Keratinocyte (primary cell): ENCODE measurements around the gene MBNL2. TPM values are rescaled to one million over a fixed set of nuclear protein-coding genes. Genes with fewer than 3 reads are reported as not detected.

Experiments
- DNase-seq: peaks from one replicate; pipeline ENCODE4 v3.0.0-alpha.2; 2011; ENCODE audit warnings: low read depth, missing footprints, low spot score
- FAIRE-seq: peaks from 2 replicates; lab custom pipeline; 2011; peaks lifted over from hg19 to GRCh38; lab: Jason Lieb, UNC
- H2AFZ ChIP-seq: 2 replicates; pipeline ENCODE4 v1.6.0; 2012; ENCODE audit warnings: low read length, control low read depth, inconsistent platforms; ENCODE audit not compliant: control insufficient read depth
- H3K27ac ChIP-seq: 2 replicates; pipeline ENCODE4 v1.5.1; 2011; ENCODE audit warnings: low read length; ENCODE audit not compliant: control insufficient read depth, insufficient read depth
- H3K27me3 ChIP-seq: 3 replicates; pipeline ENCODE4 v1.6.0; 2011; ENCODE audit warnings: low read length; ENCODE audit not compliant: control insufficient read depth, insufficient read depth; ENCODE audit errors: extremely low read depth
- H3K36me3 ChIP-seq, 2 experiments: 2 replicates in 1 of 2; 3 replicates in 1 of 2; pipeline ENCODE4 v1.5.1; 2011; ENCODE audit warnings: low read length in 2 of 2, mild to moderate bottlenecking in 1 of 2; ENCODE audit not compliant: control insufficient read depth in 2 of 2, insufficient read depth in 2 of 2; ENCODE audit errors: extremely low read depth in 1 of 2
- H3K4me1 ChIP-seq: 3 replicates; pipeline ENCODE4 v1.5.1; 2011; ENCODE audit warnings: low read length; ENCODE audit not compliant: control insufficient read depth, insufficient read depth; ENCODE audit errors: extremely low read depth
- H3K4me2 ChIP-seq: 3 replicates; pipeline ENCODE4 v1.6.0; 2011; ENCODE audit warnings: low read depth, low read length; ENCODE audit not compliant: control insufficient read depth, insufficient read depth; ENCODE audit errors: extremely low read depth
- H3K4me3 ChIP-seq, 3 experiments: fragments of 200-600 bp in 1 of 3; sonication (generic) in 1 of 3; 2 replicates in 2 of 3; 3 replicates in 1 of 3; pipeline ENCODE4 v1.5.1; 2011 to 2016; ENCODE audit warnings: low read length in 3 of 3, mild to moderate bottlenecking in 3 of 3, control low read depth in 2 of 3, inconsistent platforms in 1 of 3, low read depth in 1 of 3, mixed read lengths in 1 of 3, mixed run types in 1 of 3, moderate library complexity in 1 of 3; ENCODE audit not compliant: control insufficient read depth in 2 of 3, insufficient read depth in 2 of 3; ENCODE audit errors: extremely low read depth in 1 of 3
- H3K79me2 ChIP-seq: 2 replicates; pipeline ENCODE4 v1.6.0; 2012; ENCODE audit warnings: low read length; ENCODE audit not compliant: control insufficient read depth, insufficient read depth
- H3K9ac ChIP-seq: 3 replicates; pipeline ENCODE4 v1.6.0; 2011; ENCODE audit warnings: low read length; ENCODE audit not compliant: control insufficient read depth, insufficient read depth; ENCODE audit errors: extremely low read depth
- H3K9me1 ChIP-seq: 3 replicates; pipeline ENCODE4 v1.6.0; 2011; ENCODE audit warnings: low read length; ENCODE audit not compliant: control insufficient read depth, insufficient read depth; ENCODE audit errors: extremely low read depth
- H3K9me3 ChIP-seq: 2 replicates; pipeline ENCODE4 v1.5.1; 2012; ENCODE audit warnings: low read depth, low read length; ENCODE audit not compliant: control insufficient read depth
- H4K20me1 ChIP-seq: 3 replicates; pipeline ENCODE4 v1.6.0; 2011; ENCODE audit warnings: low read length; ENCODE audit not compliant: control insufficient read depth, insufficient read depth; ENCODE audit errors: extremely low read depth
- CTCF ChIP-seq, 3 experiments: IDR thresholded peaks in 1 of 3; conservative IDR thresholded peaks in 1 of 3; optimal IDR thresholded peaks in 1 of 3; 2 replicates in 2 of 3; 3 replicates in 1 of 3; pipeline versions ENCODE3 to v1.5.1; 2011; ENCODE audit warnings: low read length in 3 of 3, mild to moderate bottlenecking in 3 of 3, moderate library complexity in 2 of 3, control low read depth in 1 of 3, inconsistent platforms in 1 of 3; ENCODE audit not compliant: insufficient read depth in 2 of 3; ENCODE audit errors: extremely low read depth in 1 of 3
- EZH2 ChIP-seq: IDR thresholded peaks from one replicate; pipeline ENCODE4 v1.6.1; 2012; ENCODE audit warnings: inconsistent platforms, mild to moderate bottlenecking, low read length, moderate library complexity
- dilution Hi-C: fragments of 300-500 bp; cut with MboI; formaldehyde crosslinking; loops from one replicate; pipeline ENCODE4 v1.7.0; 2020; ENCODE audit warnings: low sequenced_read_pairs; ENCODE audit not compliant: extremely low pct_ligation_motif_present
- polyA plus RNA-seq, 5 experiments: library from polyadenylated mRNA; depleted of rRNA in 3 of 5; stranded (reverse) in 3 of 5; stranded (forward) in 1 of 5; unstranded in 1 of 5; fragments of >200 nt; gene quantifications; 1 replicate in 1 of 5; 2 replicates in 3 of 5; 3 replicates in 1 of 5; pipeline versions ENCODE4 v1.2.1 to v1.2.3, GENCODE V29; 2011 to 2012; ENCODE audit warnings: missing spikeins in 2 of 5, low read depth in 1 of 5, low replicate concordance in 1 of 5

The MBNL2 gene
- polyA plus RNA-seq, 1 donor (not counting 4 experiments of a cell fraction or from before 2014, with no cell fraction given) = 28.4 TPM

GRCh38 chr13:97259410-97259797, 37.3 kb downstream of the MBNL2 start:
- peak overlapping the region; percentile 89 for H3K27ac ChIP-seq

GRCh38 chr13:97259798-97260714, 37.9 kb downstream of the MBNL2 start:
- Histone ChIP-seq H3K27me3 (no peaks in the 10 kb centered on the region), H4K20me1 (no peaks in the 10 kb centered on the region), H3K27ac (peak overlapping the region; percentile 42), H3K9ac (no peak overlapping the region), H3K4me1 (peaks cover 51% of the 10 kb centered on the region), H3K9me3 (no peaks in the 10 kb centered on the region), H3K36me3 (no peaks in the 10 kb centered on the region), H3K79me2 (peaks cover 47% of the 10 kb centered on the region), H3K9me1 (no peaks in the 10 kb centered on the region), H2AFZ (no peak overlapping the region), H3K4me3 (no peak overlapping the region), H3K4me2 (peak overlapping the region; percentile 12)
- dilution Hi-C loops = no loop called here
- TF ChIP-seq CTCF (optimal IDR thresholded peaks at IDR 0.05 in 1 of 3, IDR thresholded peaks at IDR 0.05 in 1 of 3, conservative IDR thresholded peaks at IDR 0.05 in 1 of 3; ENCODE audit: extremely low read depth in 1 of 3, insufficient read depth in 2 of 3, low read length in 3 of 3) (no peak), EZH2 (no peak)
- DNase-seq (no peak), FAIRE-seq (no peak)

More at GRCh38 chr13:97259410-97259797, 37.3 kb downstream of the MBNL2 start:
- no peak for TF ChIP-seq EZH2
- no peak for TF ChIP-seq CTCF (optimal IDR thresholded peaks at IDR 0.05 in 1 of 3, IDR thresholded peaks at IDR 0.05 in 1 of 3, conservative IDR thresholded peaks at IDR 0.05 in 1 of 3; ENCODE audit: extremely low read depth in 1 of 3, insufficient read depth in 2 of 3, low read length in 3 of 3)
- Histone ChIP-seq H3K79me2 (peaks cover 44% of the 10 kb centered on the region), H3K27me3 (no peaks in the 10 kb centered on the region), H4K20me1 (no peaks in the 10 kb centered on the region), H3K9me3 (no peaks in the 10 kb centered on the region), H3K4me2 (no peak overlapping the region), H3K9ac (no peak overlapping the region), H3K36me3 (no peaks in the 10 kb centered on the region), H2AFZ (no peak overlapping the region), H3K4me1 (peaks cover 57% of the 10 kb centered on the region), H3K4me3 (no peak overlapping the region), H3K9me1 (no peaks in the 10 kb centered on the region)
- dilution Hi-C loops = no loop called here
- FAIRE-seq = no peak
- DNase-seq = no peak
